BJ (cell line): ENCODE measurements around the gene HMCN2. TPM values are rescaled to one million over a fixed set of nuclear protein-coding genes. Genes with fewer than 3 reads are reported as not detected.

Source experiments
- CTCF ChIA-PET: fragments of 350-600 bp; formaldehyde crosslinking; extraction: SDS; loops from one replicate; lab custom pipeline; 2021; ENCODE audit warnings: antibody characterized with exemption, inconsistent platforms; lab: Yijun Ruan, JAX
- POLR2A ChIA-PET: fragments of 300-600 bp; sonication (Branson Sonifier 250); formaldehyde crosslinking; extraction: SDS; loops from one replicate; lab custom pipeline; 2021; ENCODE audit warnings: antibody characterized with exemption; lab: Charles Lee
- DNase-seq: peaks from one replicate; pipeline ENCODE4 v3.0.0-alpha.2; 2011; ENCODE audit warnings: low read depth
- H3K27me3 ChIP-seq: 2 replicates; pipeline ENCODE4 v1.6.0; 2011; ENCODE audit warnings: low read length; ENCODE audit not compliant: control insufficient read depth, insufficient read depth
- H3K36me3 ChIP-seq: 2 replicates; pipeline ENCODE4 v1.5.1; 2011; ENCODE audit warnings: low read length; ENCODE audit not compliant: control insufficient read depth, insufficient read depth
- H3K4me3 ChIP-seq: 2 replicates; pipeline ENCODE4 v1.5.1; 2011; ENCODE audit warnings: low read depth, mild to moderate bottlenecking, control low read depth, low read length
- CTCF ChIP-seq: IDR thresholded peaks from 2 replicates; pipeline ENCODE4 v1.5.1; 2011; ENCODE audit warnings: low read depth, mild to moderate bottlenecking, control low read depth, inconsistent platforms, low read length, moderate library complexity; ENCODE audit not compliant: insufficient read depth
- polyA plus RNA-seq: library from polyadenylated mRNA; depleted of rRNA; stranded (reverse); fragments of >200 nt; gene quantifications from 2 replicates; pipeline ENCODE4 v1.2.3, GENCODE V29; 2011

HMCN2 gene
- polyA plus RNA-seq, 1 experiment, result not detected

DNA sequence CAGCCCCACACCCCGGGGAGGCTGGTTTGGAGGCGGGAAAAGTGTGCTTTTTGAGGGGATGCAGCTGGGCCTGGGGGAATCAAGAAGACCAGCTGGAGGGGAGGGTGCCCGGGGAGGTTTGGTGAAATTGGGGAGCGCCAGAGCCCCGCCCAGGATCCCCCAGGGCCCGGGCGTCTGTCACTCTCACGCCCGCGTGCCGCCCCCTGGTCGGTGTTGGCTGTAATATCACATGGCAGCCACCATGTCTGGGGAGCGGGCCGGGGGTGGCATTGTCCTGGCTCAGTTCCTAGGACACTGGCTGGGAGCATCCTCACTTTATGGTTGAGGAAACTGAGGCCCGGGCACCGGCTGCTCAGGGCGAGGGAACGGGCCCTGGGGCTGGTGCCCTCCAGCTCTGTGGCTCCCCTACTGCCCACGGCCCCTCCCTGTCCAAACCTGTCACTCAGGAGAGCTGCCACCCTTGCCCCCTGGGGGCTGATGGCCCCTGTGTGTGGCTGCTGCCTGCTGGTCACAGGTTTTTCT lies 206.7 kb downstream of the HMCN2 start:
- H3K4me3 ChIP-seq, result no peak overlapping the region
- TF ChIP-seq CTCF, result no peak
- no peaks in the 10 kb centered on the region for H3K27me3 ChIP-seq
- CTCF ChIA-PET, result interaction anchor here (0.7 to 19.6 kb wide), 3 partner anchors 12 to 212 kb away, joined by 3 to 184 read pairs (median 11); no protein-coding TSS in a partner anchor
- POLR2A ChIA-PET, result no interaction called here
- DNase-seq, result no peak
- peaks cover 38% of the 10 kb centered on the region for H3K36me3 ChIP-seq

DNA sequence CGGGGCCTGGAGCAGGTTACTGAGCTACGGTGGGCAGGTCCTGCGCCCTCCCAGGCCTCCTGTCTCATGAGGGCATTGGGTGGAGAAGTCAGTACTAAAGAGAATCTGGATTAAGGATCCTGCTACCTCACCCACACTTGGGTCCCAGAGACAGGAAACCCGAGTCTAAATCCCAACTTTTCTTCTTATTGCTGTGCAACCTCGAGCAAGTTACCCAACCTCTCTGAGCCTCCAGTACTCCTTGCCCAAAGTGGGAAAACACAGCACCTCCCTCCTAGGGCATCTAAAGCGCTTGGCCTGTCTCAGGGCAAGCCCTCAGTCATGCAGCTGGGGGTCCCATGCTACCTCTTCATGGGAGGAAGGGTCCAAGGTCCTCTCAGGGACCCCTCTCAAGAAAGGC lies 207.4 kb downstream of the HMCN2 start:
- DNase-seq, result no peak
- ChIA-PET CTCF (interaction anchor here (2.8 to 19.6 kb wide), 2 partner anchors 12 to 211 kb away, joined by 11 to 184 read pairs; no protein-coding TSS in a partner anchor), POLR2A (no interaction called here)
- Histone ChIP-seq H3K36me3 (peaks cover 44% of the 10 kb centered on the region), H3K4me3 (no peak overlapping the region), H3K27me3 (no peaks in the 10 kb centered on the region)
- TF ChIP-seq CTCF, result no peak

- POLR2A ChIA-PET, result no interaction called here
- DNase-seq, result no peak
- no peaks in the 10 kb centered on the region for H3K27me3 ChIP-seq
- no peak overlapping the region for H3K4me3 ChIP-seq
- CTCF ChIA-PET, result interaction anchor here (2.8 to 19.6 kb wide), 2 partner anchors 13 to 211 kb away, joined by 11 to 184 read pairs; no protein-coding TSS in a partner anchor
- no peak for TF ChIP-seq CTCF
- peaks cover 42% of the 10 kb centered on the region for H3K36me3 ChIP-seq
Measured at GRCh38 chr9:130473566-130473965, 208.0 kb downstream of the HMCN2 start.

DNA sequence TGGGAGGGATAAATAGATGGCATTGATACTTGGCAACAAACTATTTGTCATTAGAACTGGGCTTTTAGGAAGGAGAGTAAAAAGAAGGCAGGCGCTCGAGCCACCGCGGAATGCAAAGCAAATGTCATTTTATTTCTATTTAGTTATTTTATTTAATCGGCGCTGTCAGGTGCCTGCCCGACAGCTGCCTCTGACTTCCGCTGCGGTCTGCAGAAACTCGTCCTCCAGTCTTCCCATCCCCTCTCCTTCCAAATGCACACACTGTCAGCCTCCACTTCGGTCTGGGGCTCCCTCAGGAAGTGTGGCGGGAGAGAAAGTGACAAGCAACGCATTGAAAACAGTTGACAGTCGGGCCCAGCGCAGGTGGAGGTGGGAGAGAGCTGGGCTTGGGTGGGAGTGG lies 208.5 kb downstream of the HMCN2 start:
- H3K36me3 ChIP-seq, result peaks cover 39% of the 10 kb centered on the region
- no peak overlapping the region for H3K4me3 ChIP-seq
- ChIA-PET POLR2A (no interaction called here), CTCF (interaction anchor here (1.5 to 19.6 kb wide), 2 partner anchors 14 to 210 kb away, joined by 7 to 184 read pairs; no protein-coding TSS in a partner anchor)
- H3K27me3 ChIP-seq, result no peaks in the 10 kb centered on the region
- no peak for TF ChIP-seq CTCF
- no peak for DNase-seq

GRCh38 chr9:130476151-130476730 lies 210.7 kb downstream of the HMCN2 start:
- Histone ChIP-seq H3K4me3 (no peak overlapping the region), H3K36me3 (peaks cover 40% of the 10 kb centered on the region), H3K27me3 (no peaks in the 10 kb centered on the region)
- no peak for DNase-seq
- CTCF ChIA-PET, result no interaction called here
- POLR2A ChIA-PET, result no interaction called here
- no peak for TF ChIP-seq CTCF
